ENCODE data around the gene HDAC4.

HDAC4 gene

DNA sequence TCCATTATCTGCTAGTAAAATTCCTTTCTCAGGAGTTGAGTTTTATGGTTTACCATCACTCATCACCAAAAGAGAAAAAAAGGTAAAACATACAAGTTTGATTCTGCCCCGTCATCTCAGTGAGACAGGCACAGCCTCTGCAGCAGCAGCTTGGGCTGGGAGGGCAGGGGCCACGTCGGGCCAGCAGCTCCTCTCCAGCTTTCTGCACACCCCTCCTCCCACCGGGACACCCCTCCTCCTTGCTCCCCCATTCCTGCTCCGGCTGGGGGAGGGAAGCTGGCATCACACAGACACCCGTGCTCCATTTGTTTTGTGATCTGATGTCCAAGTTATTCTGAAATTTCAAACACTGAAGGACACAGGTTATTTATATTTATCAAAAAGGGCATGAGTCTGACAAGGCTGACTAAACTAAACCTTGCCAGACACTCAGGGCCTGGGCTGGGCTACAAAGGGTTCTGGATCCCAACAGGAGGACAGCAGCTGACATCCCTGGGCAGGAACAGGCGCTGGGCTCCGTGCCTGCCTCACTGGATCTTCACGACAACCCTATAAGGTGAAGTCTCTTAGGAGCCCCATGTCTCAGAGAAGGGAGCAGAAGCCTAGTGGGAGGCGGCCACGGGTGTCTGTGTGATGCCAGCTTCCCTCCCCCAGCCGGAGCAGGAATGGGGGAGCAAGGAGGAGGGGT is 71.4 kb downstream of the HDAC4 start:
- no peaks in the 10 kb centered on the region for H3K27me3 ChIP-seq (ENCODE audit: insufficient read depth, poor library complexity, severe bottlenecking)
- no peak for DNase-seq (ENCODE audit: low read depth in 1 of 2, low spot score in 1 of 2)
- no peak overlapping the region for H3K27ac ChIP-seq (replicated peaks)
- no peak for TF ChIP-seq GABPA (IDR thresholded peaks at IDR 0.05; ENCODE audit: low read depth)
- no peak for TF ChIP-seq SPI1 (IDR thresholded peaks at IDR 0.05; ENCODE audit: borderline replicate concordance, low read depth)
- TF ChIP-seq, protein P1, sequence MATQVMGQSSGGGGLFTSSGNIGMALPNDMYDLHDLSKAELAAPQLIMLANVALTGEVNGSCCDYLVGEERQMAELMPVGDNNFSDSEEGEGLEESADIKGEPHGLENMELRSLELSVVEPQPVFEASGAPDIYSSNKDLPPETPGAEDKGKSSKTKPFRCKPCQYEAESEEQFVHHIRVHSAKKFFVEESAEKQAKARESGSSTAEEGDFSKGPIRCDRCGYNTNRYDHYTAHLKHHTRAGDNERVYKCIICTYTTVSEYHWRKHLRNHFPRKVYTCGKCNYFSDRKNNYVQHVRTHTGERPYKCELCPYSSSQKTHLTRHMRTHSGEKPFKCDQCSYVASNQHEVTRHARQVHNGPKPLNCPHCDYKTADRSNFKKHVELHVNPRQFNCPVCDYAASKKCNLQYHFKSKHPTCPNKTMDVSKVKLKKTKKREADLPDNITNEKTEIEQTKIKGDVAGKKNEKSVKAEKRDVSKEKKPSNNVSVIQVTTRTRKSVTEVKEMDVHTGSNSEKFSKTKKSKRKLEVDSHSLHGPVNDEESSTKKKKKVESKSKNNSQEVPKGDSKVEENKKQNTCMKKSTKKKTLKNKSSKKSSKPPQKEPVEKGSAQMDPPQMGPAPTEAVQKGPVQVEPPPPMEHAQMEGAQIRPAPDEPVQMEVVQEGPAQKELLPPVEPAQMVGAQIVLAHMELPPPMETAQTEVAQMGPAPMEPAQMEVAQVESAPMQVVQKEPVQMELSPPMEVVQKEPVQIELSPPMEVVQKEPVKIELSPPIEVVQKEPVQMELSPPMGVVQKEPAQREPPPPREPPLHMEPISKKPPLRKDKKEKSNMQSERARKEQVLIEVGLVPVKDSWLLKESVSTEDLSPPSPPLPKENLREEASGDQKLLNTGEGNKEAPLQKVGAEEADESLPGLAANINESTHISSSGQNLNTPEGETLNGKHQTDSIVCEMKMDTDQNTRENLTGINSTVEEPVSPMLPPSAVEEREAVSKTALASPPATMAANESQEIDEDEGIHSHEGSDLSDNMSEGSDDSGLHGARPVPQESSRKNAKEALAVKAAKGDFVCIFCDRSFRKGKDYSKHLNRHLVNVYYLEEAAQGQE (IDR thresholded peaks at IDR 0.05; ENCODE audit: insufficient replicate concordance, low read depth): no peak
- no peak for TF ChIP-seq POLR2AphosphoS5 (IDR thresholded peaks at IDR 0.05; ENCODE audit: low read depth)
- TF ChIP-seq, protein P2, sequence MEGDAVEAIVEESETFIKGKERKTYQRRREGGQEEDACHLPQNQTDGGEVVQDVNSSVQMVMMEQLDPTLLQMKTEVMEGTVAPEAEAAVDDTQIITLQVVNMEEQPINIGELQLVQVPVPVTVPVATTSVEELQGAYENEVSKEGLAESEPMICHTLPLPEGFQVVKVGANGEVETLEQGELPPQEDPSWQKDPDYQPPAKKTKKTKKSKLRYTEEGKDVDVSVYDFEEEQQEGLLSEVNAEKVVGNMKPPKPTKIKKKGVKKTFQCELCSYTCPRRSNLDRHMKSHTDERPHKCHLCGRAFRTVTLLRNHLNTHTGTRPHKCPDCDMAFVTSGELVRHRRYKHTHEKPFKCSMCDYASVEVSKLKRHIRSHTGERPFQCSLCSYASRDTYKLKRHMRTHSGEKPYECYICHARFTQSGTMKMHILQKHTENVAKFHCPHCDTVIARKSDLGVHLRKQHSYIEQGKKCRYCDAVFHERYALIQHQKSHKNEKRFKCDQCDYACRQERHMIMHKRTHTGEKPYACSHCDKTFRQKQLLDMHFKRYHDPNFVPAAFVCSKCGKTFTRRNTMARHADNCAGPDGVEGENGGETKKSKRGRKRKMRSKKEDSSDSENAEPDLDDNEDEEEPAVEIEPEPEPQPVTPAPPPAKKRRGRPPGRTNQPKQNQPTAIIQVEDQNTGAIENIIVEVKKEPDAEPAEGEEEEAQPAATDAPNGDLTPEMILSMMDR (IDR thresholded peaks at IDR 0.05; ENCODE audit: insufficient read depth, low read length): no peak
- H3K4me3 ChIP-seq (replicated peaks; ENCODE audit: insufficient read depth, low read length): no peak overlapping the region

DNA sequence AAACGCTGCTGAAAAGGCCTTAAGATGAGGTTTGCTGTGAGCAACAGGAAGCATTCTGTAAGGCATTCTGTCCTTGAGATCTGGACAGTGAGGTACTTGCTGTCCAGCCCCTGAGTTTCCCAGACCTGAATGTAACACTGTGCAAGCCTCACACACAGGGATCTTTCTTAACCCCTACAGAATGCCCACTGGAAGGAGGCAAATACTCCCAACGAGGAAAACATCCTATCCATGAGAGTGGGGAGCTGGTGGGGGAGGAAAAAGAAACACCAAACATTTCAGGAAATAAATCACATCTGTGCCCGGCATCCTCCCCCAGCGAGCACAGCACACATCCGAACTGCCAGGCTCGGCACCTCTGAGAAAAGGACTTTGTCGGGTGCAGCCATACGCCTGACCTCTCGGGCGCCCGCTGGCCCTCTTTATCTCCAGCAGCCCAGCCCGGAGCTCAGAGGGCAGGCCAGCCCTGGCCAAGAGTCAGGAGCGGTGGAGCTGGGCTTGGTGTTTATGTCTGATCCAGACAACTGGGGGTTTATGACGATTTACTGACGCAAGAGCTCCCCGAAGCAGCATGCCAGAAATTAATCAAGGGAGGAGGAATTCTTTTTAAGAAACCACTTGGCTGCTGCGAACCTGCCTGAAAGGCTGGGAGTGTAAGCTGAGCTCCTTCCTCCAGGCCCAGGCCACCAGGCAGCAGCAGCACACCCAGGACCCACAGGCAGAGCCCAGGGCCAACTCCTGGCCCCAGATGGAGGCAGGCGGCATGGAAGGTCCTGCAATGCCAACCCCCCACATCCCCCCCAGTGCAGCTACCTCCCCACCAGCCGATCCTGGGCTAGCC is 72.2 kb downstream of the HDAC4 start:
- Histone ChIP-seq H3K4me3 (replicated peaks; ENCODE audit: insufficient read depth, low read length) (no peak overlapping the region), H3K27ac (replicated peaks) (no peak overlapping the region)

More for the DNA sequence above, 72.2 kb downstream of the HDAC4 start:
- DNase-seq (ENCODE audit: low read depth in 1 of 2, low spot score in 1 of 2): no peak
- no peaks in the 10 kb centered on the region for H3K27me3 ChIP-seq (ENCODE audit: insufficient read depth, poor library complexity, severe bottlenecking)
- no peak for TF ChIP-seq SPI1 (IDR thresholded peaks at IDR 0.05; ENCODE audit: borderline replicate concordance, low read depth)
- no peak for TF ChIP-seq POLR2AphosphoS5 (IDR thresholded peaks at IDR 0.05; ENCODE audit: low read depth)
- TF ChIP-seq, protein P1 (IDR thresholded peaks at IDR 0.05; ENCODE audit: insufficient replicate concordance, low read depth): no peak
- TF ChIP-seq, protein P2 (IDR thresholded peaks at IDR 0.05; ENCODE audit: insufficient read depth, low read length): no peak
- TF ChIP-seq GABPA (IDR thresholded peaks at IDR 0.05; ENCODE audit: low read depth): no peak

All from HL-60 (cell line).